Measurements from ENCODE around the gene SEMA5A. TPM values are rescaled to one million over a fixed set of nuclear protein-coding genes. Genes with fewer than 3 reads are reported as not detected.

Gene SEMA5A
- polyA plus RNA-seq, 1 of the 3 experiments (the other 2 are of a cell fraction), result 0.58 TPM

- TF ChIP-seq CTCF (IDR thresholded peaks at IDR 0.05) (no peak), TEAD4 (IDR thresholded peaks at IDR 0.05; ENCODE audit: borderline replicate concordance, insufficient read depth) (no peak), FOXM1 (IDR thresholded peaks at IDR 0.05; ENCODE audit: low read depth) (no peak), REST (IDR thresholded peaks at IDR 0.05; ENCODE audit: low read depth, low read length) (no peak)
- Histone ChIP-seq H3K27ac (ENCODE audit: low read depth in 2 of 2, low read length in 1 of 2) (no peak overlapping the region), H3K27me3 (ENCODE audit: insufficient read depth) (no peaks in the 10 kb centered on the region), H3K4me1 (ENCODE audit: control insufficient read depth in 1 of 2, insufficient read depth in 2 of 2, low read depth in 1 of 2, low read length in 1 of 2) (no peaks in the 10 kb centered on the region), H3K9ac (no peak overlapping the region), H2AFZ (ENCODE audit: low read depth) (no peak overlapping the region), H3K36me3 (replicated peaks in 1 of 2; ENCODE audit: control insufficient read depth in 1 of 2, insufficient read depth in 2 of 2, low read length in 1 of 2) (no peaks in the 10 kb centered on the region), H3K4me3 (ENCODE audit: low read depth in 2 of 2, low read length in 1 of 2) (no peak overlapping the region), H3K4me2 (no peak overlapping the region), H4K20me1 (ENCODE audit: insufficient read depth) (no peaks in the 10 kb centered on the region), H3F3A (replicated peaks; ENCODE audit: insufficient read depth) (no peaks in the 10 kb centered on the region), H3K9me2 (no peaks in the 10 kb centered on the region), H3K79me2 (ENCODE audit: insufficient read depth) (no peaks in the 10 kb centered on the region; the same call in 1 of the 2 replicates), H3K9me3 (no peaks in the 10 kb centered on the region)
- POLR2A ChIA-PET, result no interaction called here
- no peak for DNase-seq
- CTCF ChIA-PET, result no interaction called here
- WGBS (ENCODE audit: low lambda C conversion rate), result 62% methylated on average over 10 of the region's 10 CpGs
These were observed 136.4 kb downstream of the SEMA5A start for GRCh38 chr5:9409413-9409960.

- H3K9me2 ChIP-seq, result no peaks in the 10 kb centered on the region
- H3K4me3 ChIP-seq (ENCODE audit: low read depth in 2 of 2, low read length in 1 of 2), result no peak overlapping the region
- CTCF ChIA-PET, result interaction anchor here (1.5 kb wide), 1 partner anchor 13 kb away, joined by 4 read pairs; no protein-coding TSS in a partner anchor
- no peaks in the 10 kb centered on the region for H3K4me1 ChIP-seq (ENCODE audit: control insufficient read depth in 1 of 2, insufficient read depth in 2 of 2, low read depth in 1 of 2, low read length in 1 of 2)
- H3F3A ChIP-seq (replicated peaks; ENCODE audit: insufficient read depth), result no peaks in the 10 kb centered on the region
- H3K9me3 ChIP-seq, result no peaks in the 10 kb centered on the region
- H3K27me3 ChIP-seq (ENCODE audit: insufficient read depth), result no peaks in the 10 kb centered on the region
- DNase-seq, result no peak
- no peaks in the 10 kb centered on the region for H3K36me3 ChIP-seq (replicated peaks in 1 of 2; ENCODE audit: control insufficient read depth in 1 of 2, insufficient read depth in 2 of 2, low read length in 1 of 2)
- POLR2A ChIA-PET, result no interaction called here
- H3K9ac ChIP-seq, result no peak overlapping the region
- H3K27ac ChIP-seq (ENCODE audit: low read depth in 2 of 2, low read length in 1 of 2), result no peak overlapping the region
- H2AFZ ChIP-seq (ENCODE audit: low read depth), result no peak overlapping the region
- no peaks in the 10 kb centered on the region for H4K20me1 ChIP-seq (ENCODE audit: insufficient read depth)
- no peaks in the 10 kb centered on the region for H3K79me2 ChIP-seq (ENCODE audit: insufficient read depth)
- TF ChIP-seq USF1 (IDR thresholded peaks at IDR 0.05; ENCODE audit: borderline replicate concordance, low read depth) (no peak), EP300 (IDR thresholded peaks at IDR 0.05; ENCODE audit: borderline replicate concordance in 1 of 2, low read depth in 1 of 2, low read length in 1 of 2) (no peak)
- H3K4me2 ChIP-seq, result no peak overlapping the region
- WGBS (ENCODE audit: low lambda C conversion rate), result 80% methylated on average over 5 of the region's 5 CpGs
These were observed 136.9 kb downstream of the SEMA5A start for GRCh38 chr5:9408964-9409363.
